Measurements from ENCODE around the gene NR1H2.

DNA sequence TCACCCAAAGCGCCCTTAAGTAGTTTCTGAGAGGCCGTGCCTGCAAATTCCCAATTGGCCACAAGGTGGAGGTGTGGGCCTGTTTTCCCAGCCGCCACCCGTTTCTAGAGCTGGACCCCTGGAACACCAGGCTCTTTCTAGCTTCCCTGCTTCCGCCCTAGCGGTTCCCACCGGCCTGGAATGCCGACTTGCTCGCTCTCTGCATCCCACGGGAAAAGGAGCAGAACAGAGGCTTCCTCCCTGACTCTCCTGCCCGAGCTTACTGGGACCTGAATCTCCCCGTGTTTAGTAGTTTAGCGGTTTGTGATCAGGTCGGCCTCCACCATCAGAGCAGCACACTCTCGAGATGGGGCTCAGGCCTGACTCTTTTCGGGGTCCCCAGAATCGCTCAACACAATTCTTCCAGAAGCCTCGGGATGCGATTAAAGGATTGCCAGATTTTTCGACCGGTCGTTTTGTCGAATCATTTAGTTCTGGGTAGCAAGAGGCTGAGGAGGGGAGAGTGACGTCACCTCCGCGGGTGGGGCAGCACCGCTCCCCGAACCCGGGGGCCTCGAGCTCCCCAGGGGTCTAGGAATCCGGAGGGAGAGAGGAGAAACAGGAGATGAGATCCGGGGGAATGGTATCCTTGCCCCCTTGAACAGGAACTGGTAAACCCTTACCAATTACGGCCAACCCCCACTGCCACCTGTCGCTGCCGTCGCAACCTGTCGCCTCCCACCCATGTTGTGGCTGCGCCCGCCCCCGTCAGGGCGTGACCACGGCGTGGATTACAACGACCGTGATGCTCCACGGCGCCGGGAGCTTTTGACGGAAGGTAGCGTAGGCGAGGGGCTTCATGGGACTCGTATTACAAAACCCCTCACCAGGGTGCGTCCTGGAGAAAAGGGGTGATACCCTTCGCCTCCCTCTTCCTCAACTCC lies 18.8 kb upstream of the NR1H2 start:
- TF ChIP-seq CTCF (conservative IDR thresholded peaks at IDR 0.05; ENCODE audit: low read depth in 2 of 2) (peak; percentile 85), EZH2 (IDR thresholded peaks at IDR 0.05; ENCODE audit: low read depth, unreplicated experiment) (no peak), POLR2AphosphoS5 (IDR thresholded peaks at IDR 0.05; ENCODE audit: low read depth) (no peak), REST (IDR thresholded peaks at IDR 0.05; ENCODE audit: unreplicated experiment) (no peak), JUNB (IDR thresholded peaks at IDR 0.05; ENCODE audit: unreplicated experiment) (no peak), EZH2phosphoT487 (IDR thresholded peaks at IDR 0.05; ENCODE audit: unreplicated experiment) (no peak), ETS1 (IDR thresholded peaks at IDR 0.05) (no peak), CREB1 (CRISPR knock-in tag; IDR thresholded peaks at IDR 0.05; ENCODE audit: low read depth) (no peak), NANOG (IDR thresholded peaks at IDR 0.05; ENCODE audit: borderline replicate concordance) (no peak)

Measured in GM23338 (cell line).